Inferior parietal cortex (tissue), 1 donor: ENCODE results near the gene FNDC3B.
"Not testable (repeated sequence)": the region's sequence is repeated elsewhere in the genome, so short reads cannot be mapped to it uniquely, and the experiment has no call there.

Source experiments
- DNase-seq: peaks from one replicate; pipeline ENCODE4 v3.0.0-alpha.2; 2016; ENCODE audit errors: extremely low spot score

Gene FNDC3B

DNA sequence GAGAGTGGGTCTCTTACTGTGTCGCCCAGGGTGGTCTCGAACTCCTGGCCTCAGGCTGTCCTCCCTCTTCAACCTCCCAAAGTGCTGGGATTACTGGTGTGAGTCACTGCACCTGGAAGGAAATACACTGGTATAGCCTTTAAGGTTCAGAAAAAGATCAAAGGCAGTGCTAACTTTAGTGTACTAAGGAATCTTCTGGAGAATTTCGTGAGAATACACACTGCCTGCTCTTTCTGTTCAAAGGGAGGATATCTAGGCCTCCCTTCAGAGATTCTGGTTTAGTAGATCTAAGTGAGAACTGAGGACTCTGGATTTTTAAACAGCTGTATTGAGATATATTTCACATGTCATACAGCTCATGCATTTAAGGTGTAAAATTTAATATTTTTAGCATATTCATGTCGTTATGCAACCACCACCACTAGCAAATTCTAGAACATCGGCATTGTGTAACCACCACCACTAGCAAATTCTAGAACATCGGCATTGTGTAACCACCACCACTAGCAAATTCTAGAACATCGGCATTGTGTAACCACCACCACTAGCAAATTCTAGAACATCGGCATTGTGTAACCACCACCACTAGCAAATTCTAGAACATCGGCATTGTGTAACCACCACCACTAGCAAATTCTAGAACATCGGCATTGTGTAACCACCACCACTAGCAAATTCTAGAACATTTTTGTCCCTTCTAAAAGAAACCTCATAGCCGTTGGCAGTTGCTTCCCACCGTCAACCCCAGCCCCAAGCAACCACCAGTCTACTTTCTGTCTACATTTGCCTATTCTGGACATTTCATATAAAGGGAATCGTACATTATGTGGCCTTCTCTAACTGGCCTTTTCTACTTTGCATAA lies 54.4 kb downstream of the FNDC3B start:
- not testable (repeated sequence) for DNase-seq

DNA sequence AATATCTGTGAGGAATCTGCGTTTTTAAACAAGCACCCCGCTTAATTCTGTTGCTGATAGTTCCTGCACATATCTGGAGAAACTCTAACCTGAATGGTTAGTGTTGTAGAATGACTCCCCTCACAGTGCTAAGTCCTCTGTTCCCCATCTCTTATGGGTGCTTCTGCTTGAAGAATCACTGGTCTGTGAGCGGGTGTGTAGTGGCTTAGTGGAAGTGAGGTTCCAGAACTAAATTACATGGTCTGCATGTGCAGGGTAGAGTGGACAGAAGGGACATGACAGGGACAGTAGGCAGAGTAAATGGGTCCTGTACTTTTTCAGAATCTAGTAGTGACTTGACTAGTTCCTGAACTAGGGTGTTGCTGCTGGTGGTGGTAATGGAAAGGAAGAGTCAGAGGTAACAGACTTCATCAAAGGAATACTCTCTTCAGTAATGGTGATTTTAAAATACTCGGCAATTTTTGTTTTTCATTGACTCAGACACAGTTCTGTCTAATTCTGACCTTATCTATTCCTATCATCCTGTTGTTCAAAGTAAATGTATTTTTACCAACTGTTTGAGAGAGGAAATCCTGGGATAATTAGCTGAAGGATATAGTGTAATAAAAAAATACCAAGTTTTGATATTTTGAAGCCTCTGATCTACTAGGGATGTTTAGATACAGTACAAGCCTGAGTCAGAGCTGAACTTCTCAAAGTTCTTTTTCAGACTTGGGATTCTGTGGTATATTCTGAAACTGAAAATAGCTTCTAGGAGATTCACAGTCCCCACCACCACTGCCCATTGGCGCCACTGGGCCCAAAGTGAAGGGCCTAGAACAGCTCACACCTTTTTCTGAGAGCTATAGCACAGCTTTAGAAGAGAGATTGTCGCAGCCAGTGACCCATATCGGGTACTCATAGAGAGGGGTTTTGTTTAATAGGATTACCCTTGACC lies 55.5 kb downstream of the FNDC3B start:
- DNase-seq = no peak

DNA sequence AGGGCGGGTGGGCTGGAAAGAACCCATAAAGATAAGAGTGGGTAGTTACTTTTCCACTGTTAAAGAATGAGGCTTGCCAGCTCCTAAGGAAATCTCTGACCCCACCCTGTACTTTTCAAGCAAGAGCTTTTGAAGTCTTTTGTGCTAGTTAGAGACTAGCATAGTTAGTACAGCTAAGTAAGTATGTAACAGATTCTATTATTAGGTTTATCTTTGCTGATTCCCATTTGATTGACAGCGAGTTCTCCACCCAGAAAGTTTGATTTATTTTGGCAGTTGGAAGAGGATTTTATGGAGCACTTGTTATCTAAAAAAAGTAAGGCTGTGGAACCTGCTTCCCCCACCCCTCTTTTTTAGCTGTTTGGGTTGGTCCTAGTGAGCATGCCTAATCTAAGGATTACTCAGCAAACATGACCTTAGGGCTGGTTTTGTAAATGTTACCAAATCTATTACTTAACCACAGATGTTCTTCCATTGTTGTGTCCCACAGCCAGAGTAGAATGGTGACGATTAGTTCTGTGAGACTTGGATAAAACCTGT lies 57.6 kb downstream of the FNDC3B start:
- DNase-seq = no peak

DNA sequence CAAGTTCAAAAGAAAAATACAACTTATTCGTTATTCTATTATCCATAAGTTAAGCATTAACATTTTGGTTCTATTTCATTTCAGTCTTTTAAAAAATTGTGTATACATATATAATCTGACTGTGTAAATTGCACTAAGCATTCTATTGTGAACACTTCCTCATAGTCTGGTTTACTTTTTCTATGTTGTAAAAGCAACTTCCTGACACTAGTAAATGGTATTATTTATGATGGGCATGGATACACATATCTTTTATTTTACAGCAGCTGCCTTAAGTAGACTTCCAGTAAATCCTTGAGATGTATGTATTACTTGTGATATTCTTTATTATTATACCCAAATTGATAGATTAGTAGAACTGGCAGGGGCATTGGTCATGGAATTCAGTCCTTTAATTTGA lies 58.2 kb downstream of the FNDC3B start:
- no peak for DNase-seq

DNA sequence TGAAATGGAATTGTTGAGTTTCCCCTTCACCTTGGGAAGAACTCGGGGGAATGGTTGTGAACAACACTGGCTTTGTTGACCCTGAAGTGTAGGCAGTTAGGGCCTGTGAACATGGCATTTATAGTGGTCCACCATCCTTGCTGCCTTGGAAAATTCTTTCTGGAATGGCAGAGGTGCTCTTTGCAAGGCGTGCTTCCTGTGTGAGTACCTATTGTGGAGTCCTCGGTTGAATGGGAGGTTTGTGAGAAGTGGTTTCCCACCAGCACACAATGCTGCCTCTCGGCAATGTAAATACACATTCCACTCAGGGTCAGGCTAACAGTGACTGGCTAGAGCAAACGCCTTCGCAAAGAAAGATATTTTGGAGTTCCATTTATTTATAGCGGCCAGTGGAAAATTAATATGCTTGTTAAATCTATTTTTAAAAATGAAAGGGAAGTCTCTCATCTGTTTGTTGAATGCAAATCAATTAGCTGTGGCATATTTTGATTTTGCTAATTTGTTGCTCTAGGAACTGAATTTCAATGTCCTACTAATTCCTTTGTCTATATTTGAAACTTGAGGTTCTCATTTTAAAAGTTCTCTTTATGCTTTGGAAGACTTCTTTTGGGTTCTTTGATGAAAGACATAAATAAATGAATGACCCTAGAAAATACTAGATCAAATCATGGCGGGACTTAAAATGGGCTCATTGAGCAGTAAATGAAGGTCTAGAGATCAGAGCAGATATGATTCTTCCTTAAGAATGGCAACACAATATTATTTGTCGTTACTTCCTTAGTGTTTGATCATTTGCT lies 59.5 kb downstream of the FNDC3B start:
- no peak for DNase-seq

DNA sequence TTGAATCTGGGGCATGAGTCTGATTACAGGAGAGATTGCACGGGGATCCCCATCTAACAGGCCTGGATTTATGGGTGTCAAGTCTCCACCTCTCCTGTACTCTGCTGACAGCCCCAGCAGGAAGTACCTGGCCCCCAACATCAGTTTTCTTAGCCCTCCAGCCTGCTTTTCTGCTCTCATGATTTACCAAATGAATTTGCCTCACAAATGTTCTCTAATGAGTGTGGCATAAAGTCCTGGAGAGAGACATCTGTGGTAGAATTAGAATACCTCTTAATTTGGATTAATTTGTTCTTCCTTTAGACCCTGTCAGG lies 60.1 kb downstream of the FNDC3B start:
- no peak for DNase-seq

DNA sequence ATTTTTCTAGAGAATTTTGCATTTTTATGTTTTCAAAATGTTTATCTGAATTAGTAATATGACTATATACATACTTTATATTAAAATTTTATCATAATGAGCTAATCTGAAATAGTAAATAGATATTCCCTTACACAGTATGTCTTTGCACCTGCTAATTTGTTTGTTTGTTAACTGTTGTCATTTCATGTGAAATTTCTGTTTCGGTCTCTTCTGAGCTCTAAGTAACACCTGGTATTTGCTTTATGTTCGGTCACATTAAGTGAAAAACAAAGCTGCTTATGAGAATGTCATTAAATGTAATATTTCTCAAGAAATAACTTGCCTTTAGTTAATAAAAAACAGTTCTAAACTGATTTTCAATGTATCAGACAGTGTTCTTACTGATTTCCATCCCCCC lies 61.1 kb downstream of the FNDC3B start:
- DNase-seq = no peak

DNA sequence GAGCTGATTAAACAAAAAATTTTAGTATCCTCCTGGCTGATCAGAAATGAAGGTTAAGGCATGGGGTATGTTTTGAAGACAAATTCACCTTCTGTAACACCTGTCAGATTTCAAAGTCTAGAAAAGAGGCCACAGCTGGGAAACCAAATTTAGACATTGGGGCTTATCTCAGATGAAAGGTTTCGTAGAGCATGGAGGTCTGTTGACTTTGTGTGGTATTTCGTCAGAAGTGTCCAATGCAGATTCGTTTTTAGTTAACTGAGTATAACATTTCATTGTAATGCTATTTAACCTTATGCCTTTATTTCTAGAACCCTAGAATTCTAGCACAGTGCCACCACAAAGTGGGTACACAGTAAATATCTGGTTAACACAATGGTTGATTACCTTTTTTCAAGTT lies 61.7 kb downstream of the FNDC3B start:
- no peak for DNase-seq

DNA sequence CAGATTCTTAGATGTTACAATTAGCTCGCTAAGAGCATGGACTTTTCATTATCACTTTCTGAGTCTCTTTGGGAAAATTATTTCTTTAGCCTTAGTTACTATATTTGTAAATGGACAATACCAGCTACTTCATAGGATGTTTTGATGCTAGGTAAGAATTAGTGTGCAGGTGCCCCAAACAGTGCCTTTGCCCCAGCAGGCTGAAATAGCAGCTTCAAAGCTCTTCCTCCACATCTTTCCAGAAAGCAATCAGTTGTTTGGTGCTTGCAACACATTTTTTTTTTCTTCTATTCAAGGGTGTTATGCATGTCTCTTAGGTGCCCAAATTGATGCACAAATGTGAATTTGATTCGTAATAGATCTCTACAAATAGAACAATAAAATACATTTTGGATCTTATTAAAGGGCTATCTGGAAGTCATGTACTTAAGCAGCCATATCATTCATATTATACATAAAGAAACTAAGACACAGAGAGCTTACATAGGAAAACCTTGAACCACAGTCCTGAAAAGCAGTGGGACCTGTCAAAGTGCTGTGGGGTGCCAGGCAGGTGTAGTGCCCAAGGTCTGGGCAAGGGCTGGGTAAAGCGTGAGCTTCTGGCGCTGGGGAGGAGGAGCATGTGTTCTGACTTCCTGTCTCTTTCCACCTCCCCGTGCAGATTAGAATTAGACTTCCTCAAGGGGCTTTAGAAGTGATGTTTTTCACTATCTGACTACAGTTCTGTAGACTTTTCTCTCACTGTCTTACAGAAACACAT lies 62.9 kb downstream of the FNDC3B start:
- DNase-seq = no peak

DNA sequence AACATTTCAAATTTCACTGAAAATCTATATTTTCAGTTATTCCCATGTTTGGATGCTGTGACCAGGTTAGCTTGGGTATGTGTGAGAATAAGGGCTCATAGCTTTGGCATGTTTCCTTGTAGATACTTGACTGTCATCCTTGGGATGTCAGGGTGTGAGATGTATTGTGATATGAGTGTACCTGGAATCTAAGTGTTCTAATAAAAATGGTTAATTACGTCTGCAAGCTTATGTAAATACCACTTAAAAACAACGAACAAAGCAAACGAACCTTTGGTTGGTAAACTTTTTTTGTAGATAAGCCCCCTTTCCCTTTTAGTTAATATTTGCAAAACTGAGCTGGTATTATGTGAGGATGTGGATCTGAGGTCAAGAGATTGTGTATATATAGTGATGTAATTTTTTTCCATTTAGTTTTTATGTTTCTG lies 63.5 kb downstream of the FNDC3B start:
- DNase-seq = no peak

DNA sequence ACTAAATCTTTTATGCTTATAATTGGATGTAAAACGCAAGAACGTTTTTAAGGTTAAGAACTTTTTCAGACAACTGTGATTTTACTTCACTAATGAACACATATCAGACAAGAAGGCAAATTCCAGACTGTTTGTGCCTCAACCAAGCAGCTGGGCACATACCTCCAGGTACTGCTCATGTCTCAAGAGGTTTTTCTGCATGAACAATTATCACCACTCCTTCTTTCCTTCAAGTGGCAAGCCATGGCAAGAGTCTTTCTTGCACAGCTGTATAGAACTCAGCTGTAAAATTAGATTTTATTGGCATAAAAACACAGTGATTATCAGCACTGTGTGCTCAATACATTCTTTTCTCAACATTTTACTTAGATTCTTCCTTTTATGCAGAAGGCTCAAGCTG lies 64.3 kb downstream of the FNDC3B start:
- no peak for DNase-seq

DNA sequence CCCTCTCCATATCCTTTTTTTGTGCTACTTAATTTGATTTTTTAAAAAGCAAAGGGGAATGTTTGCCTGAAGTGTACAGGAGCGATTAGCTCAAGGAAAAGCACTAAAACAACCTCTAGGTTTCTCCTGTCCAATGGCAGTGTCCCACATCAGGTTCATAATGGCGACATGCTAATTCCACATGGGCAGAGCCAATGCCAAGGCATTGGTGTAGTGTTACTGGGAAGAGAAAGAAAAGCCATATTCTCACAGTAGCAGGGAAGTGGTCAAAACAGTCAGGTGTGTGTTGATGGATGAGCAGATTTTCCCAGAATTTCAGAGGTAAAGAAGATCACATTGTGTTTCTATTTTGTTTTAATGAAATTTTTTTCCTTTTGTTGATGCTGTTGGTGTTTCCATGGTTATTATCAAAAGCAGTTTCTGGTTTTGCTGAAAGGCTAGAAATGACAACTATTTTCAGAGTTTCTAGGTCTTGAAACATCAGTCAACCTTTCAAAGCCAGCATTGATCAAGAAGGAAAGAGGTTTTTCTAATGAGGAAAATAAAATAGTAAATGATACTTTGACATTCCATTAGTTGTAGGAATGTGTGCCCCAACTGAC lies 65.2 kb downstream of the FNDC3B start:
- no peak for DNase-seq

DNA sequence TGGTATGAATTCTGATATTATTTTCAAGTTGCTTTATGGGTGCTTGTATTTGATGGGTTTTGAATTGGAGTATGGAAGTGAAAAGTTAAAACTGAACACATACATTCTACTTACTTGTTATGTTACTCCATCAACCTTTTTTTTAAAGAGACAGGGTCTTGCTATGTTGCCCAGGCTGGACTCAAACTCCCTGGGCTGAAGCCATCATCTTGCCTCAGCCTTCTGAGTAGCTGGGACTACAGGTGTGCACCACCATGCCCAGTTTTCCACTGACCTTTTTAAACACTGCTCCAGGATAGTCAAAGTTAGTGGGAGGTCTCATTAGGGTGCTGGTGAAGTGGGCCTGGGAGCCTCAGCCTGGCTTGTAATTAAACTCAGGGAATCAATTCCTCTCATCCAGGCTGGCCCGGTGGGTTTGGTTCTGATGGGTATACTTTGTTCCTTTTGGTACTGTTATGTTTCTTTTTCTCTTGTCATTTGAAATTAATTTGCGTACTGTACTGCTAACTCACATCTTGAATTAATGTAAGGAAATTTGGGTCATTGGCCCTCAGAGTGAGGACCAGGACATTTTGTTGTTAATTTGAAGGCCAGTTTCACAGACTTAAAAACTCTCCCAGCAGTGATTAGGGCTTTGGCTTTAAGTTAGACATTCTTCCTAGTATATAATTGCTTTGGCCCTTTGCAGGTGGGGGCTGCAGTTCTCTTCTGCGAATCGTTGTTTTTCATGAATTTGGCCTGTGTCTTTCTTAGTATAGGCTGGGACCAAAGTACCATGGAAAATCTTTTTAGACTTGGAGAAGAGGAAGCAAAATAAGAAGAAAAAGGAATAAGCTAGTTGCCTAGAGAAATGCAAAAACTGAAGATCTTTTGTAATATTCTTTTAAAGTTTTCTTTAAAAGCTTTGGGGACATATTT lies 66.9 kb downstream of the FNDC3B start:
- no peak for DNase-seq

DNA sequence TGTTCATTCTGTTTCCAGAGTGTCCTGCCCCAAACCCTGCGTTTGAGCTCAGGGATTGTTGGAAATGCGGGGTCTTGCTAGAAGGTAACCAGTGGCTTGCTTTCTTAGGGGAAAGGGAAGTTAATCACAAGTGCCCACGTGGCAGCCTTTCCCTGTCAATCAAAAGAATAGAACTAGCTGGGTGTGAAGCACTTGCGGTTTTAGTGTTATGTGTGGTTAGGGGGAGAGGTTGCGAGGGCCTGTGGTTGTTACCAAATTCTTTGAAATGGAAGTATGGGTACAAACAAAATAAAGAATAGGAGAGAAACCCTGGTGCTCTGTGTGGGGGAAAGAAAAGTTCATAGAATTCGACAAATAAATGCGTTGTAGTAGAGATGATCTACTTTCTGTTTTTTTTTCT lies 67.6 kb downstream of the FNDC3B start:
- DNase-seq = no peak

DNA sequence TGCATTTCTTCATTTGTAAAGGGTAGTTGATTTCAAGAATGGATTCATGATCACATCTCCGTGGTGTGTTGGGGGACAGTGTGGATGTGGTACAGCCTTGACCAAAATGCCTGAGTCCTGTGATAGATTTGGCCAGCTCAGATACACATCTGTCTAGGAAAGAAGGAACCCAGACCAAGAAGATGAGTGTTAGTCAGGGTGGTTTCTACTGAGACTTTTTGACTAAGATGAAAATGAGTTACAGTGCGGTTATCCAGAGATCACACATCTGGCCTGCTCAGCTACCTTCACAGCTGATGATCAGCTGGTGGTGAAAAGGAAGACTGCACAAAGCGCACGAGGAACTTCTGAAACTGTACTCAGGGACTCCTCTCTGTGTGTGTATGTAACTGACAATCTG lies 68.0 kb downstream of the FNDC3B start:
- DNase-seq = no peak

DNA sequence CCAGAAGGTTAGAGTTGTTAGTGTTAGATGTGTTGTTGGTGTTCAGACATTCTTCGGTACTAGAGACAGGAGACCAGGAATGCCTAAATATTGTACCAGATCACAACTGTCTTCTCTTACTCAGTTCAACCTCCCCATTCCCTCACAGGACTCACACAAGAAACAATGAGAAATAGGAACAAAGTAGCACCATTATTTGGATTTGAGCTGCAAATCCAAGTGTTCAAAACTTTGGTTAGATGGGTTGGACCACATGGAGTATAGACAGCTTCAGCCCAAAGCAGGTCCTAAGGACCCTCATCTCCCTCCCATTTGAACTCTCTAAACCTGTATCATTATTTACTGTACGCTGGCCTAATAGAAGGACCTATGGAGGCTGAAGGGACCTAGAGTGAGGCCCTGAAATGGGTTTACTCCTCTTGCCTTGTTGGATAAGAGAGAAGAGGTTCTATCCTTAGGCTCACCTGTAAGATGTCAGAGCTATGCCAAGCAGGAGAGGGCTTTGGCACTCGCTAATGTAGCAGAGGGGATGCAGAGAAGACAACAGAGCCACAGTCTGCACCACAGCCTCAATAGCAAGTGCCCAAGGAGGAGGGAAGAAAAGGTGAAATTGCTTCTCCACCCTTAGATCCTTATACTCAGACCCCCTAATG lies 70.9 kb downstream of the FNDC3B start:
- DNase-seq = no peak

DNA sequence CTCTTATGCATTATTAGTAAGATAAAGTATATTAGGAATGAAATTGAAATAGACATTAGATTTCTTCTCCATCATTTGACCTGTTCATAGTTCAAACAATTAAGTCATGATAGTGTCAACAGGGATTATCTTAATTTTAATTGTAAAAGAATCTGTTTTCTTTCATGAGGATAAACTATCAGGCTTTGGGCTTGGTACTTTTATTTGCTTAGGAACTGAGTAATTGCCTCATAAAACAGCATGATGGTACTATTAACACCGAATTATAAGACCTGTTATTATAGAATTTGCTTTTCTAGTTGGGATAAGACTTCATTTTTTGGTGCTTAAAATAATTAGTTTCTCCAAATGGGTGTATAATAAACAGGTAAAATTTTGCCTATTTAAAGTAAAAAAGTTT lies 71.8 kb downstream of the FNDC3B start:
- DNase-seq = no peak

DNA sequence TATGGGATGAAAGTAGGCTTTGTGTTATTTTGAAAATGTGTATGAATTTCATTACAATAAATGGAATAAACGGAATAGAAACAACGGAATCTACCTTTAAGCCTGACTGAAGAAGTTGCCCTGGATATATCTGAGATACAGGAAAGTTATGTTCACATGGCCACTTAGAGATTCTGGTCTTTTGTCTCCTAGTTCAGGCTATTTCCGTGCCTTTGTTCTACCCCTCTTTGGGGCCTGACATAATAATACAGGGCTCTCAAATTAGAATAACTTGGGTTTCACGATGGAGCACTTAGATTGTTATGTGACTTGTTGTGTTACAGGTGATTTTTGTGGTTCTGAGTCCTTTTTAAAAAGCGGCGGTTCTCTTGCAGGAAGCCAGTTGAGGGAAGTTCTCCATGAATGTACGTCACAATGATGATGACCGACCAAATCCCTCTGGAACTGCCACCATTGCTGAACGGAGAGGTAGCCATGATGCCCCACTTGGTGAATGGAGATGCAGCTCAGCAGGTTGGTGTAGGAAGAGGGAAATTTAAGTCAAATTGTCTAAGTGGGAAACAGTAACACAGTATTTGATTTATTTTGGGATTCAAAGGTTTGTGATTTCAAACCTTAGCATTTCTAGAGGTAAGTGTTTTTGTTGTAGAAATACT lies 72.8 kb downstream of the FNDC3B start:
- no peak for DNase-seq

DNA sequence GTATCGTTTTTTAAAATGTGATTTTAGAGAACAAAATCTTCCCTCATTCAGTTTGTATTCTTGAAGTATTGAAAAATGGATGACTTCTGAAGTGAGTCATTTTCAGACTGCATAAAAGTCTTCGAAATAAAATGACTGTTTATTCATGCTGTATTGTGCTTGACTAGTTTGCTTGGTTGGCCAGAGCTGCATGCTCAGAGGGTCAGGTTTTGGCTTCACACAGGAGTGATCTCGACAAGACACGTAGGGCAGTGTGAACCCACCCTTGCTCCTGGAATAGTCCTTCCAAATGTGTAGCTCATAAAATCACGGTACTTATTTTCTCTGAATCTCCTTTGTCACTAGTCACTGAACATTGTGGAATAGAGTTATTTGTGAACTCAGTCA lies 73.3 kb downstream of the FNDC3B start:
- no peak for DNase-seq
